AG20443 (cell line): ENCODE results near the gene MTCP1.

Experiments
- DNase-seq: peaks from one replicate; pipeline ENCODE4 v3.0.0; 2012; ENCODE audit warnings: low spot score, mixed read lengths

MTCP1 gene

DNA sequence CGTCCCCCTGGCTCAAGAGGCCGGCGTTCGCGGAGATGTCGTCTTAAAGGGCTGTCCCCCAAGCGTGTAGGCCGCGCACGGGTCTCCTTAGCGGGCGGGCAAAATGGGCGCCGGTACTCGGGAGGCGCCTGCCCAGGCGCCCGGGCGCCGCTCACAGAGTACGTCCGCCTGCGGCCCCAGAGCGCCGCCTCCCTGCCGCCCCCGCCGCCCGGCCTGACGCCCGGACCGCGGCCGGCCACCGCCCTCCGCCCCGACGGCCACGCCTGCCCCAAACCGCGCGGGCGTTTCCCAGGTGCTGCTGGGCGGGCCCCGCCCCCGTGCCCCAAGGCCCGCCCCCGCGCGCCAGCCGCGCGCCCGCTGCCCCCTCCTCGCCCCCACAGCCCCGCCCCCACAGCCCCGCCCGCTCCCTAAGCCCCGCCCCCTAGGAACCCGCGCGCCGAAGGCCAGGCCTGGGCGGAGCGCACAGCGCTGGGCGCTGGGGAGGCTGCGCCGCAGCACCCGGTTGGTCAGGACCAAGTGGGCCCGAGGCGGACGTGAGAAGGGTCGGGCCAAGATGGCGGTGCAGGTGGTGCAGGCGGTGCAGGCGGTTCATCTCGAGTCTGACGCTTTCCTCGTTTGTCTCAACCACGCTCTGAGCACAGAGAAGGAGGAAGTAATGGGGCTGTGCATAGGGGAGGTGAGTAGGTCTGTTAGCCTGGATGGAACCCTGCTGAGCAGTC is at the start of gene MTCP1, which contains the start of the genes BRCC3 and CMC4:
TSS of gene MTCP1 (minus strand) at position 162 of the 719 bp plus-strand sequence. CDS start 5,126 bp downstream, outside the sequence.
TSS of gene BRCC3 (plus strand) at position 534 of the 719 bp plus-strand sequence. CDS start at position 554, 20 bp downstream.
TSS of gene CMC4 (minus strand) at position 162 of the 719 bp plus-strand sequence. CDS start 7,113 bp downstream, outside the sequence.
- peak; percentile 94 for DNase-seq

GRCh38 chrX:155115174-155115819 is 44.4 kb upstream of the MTCP1 start:
- DNase-seq = no peak

GRCh38 chrX:155113097-155113496 is 42.2 kb upstream of the MTCP1 start:
- no peak for DNase-seq

GRCh38 chrX:155112171-155112570 is 41.2 kb upstream of the MTCP1 start:
- DNase-seq = no peak

GRCh38 chrX:155108427-155108826 is 37.5 kb upstream of the MTCP1 start:
- DNase-seq = no peak

DNA sequence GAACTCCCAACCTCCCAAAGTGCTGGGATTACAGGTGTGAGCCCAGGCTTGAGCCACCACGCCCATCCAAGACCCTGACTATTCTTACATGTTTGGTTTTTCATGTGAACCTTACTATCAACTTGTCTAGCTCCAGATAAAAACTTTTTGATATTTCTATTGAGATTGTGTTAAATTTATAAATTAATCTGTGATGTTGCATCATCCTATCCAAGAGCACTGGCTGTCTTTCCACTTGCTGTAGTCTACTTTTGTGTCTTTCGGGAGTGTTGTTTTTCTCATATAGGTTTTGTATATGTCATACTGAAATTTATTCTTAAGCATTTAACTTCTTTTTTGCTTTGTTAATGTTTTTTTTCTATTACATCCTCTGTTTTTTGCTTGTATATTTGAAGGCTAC is 35.0 kb upstream of the MTCP1 start:
- DNase-seq = no peak

DNA sequence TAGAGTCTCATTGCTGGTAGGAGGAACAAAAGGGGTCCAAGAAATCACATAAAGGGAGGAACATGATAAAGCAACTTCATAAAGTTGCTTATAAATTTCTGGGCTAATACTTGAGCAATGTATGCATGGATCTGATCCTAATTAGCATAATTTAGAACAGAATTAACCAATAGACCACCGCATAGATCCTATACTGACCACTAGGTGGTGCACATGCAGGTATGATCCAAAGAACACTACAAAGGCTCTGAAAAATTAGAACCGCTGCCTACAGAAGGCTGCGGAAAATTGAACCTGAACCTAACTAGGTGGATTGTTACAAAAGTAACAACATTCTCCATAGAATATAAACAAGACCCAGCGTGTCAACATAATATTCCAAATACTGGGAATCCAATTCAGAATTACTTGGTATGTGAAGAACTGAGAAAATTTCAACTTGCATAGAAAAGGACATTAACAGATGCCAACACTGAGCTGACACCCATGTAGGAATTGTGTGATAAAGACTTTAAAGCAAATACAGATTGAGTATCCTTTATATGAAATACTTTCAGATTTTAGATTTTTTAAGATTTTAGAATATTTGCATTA is 23.6 kb upstream of the MTCP1 start:
- peak; percentile 10 for DNase-seq

- DNase-seq = no peak
Observed at GRCh38 chrX:155086961-155087735, 16.2 kb upstream of the MTCP1 start.

DNA sequence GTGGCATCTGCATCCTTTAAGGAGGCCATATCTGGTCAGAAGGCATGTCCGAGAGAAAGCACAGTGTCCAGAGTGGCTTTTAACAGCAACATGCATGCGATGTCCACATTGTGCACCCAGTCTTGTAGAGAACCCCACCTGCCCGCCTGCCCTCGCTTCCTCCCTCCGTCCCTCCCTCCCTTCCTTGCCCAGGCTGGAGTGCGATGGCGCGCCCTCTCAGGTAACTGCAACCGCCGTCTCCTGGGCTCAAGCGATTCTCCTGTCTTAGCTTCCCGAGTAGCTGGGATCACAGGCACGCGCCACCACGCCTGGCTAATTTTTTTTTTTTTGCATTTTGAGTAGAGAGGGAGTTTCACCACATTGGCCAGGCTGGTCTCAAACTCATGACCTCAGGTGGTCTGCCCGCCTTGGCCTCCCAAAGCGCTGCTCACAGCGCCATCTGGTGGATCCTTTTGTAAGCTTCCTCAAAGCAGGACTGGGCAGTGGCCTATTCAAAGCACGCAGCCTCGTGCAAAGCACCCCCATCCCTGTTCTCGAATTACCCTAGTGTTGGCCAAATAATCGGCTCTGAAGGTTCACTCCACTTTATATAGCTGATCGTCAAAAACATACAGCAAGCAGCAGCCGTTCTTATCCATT is 15.4 kb upstream of the MTCP1 start:
- peak; percentile 34 for DNase-seq

DNA sequence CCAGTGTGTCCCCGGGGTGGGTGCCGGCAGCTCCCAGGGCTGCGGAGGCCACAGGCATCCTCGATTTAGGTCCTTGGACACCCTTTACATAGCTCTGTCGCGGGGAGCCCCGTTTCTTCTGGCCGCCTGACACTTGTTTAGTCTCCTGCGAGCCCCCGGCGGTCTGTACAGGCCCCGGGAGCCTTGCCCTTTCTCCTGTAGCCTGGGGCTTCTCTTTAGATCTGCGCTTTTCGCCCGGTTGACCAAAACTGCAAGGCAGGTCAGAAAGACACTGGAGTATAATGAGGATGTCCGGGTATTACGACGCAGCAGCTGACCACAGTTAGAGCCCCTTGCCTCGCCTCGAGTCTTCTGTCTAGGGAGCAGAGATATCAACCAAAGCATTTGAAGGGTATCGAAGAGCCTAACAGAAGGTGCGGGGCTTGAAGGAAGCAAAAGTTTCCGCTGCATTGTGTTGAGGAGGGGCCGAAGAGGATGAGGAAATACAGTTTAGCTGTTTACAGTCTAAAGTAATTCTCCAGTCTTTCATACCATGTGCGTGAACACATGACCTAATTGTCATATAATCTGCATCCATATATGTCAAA is 851 bp upstream of the MTCP1 start:
- no peak for DNase-seq

GRCh38 chrX:155070663-155070974 is 317 bp downstream of the MTCP1 start:
- no peak for DNase-seq

GRCh38 chrX:155070038-155070437 is 898 bp downstream of the MTCP1 start:
- DNase-seq = no peak

GRCh38 chrX:155069414-155069813 is 1.5 kb downstream of the MTCP1 start:
- DNase-seq = no peak

DNA sequence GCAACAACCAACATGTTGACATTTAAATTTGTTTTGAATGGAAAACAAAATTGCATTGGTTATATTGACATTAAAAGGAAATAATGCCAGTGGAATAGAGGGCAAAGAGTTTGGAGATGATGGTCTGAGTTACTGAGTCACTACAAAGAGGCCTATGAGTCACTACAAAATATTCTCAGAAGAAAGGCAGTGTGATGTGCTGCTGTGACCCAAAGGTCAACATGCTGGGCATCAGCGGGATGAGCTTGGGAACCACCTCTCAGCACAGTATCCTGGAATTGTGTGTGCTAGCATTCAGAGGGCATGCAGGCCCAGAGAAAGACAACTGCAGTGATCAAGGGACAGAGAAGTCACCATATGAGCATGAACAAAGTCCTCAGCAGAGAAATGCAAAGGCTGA is 2.8 kb downstream of the MTCP1 start:
- DNase-seq = peak; percentile 38

DNA sequence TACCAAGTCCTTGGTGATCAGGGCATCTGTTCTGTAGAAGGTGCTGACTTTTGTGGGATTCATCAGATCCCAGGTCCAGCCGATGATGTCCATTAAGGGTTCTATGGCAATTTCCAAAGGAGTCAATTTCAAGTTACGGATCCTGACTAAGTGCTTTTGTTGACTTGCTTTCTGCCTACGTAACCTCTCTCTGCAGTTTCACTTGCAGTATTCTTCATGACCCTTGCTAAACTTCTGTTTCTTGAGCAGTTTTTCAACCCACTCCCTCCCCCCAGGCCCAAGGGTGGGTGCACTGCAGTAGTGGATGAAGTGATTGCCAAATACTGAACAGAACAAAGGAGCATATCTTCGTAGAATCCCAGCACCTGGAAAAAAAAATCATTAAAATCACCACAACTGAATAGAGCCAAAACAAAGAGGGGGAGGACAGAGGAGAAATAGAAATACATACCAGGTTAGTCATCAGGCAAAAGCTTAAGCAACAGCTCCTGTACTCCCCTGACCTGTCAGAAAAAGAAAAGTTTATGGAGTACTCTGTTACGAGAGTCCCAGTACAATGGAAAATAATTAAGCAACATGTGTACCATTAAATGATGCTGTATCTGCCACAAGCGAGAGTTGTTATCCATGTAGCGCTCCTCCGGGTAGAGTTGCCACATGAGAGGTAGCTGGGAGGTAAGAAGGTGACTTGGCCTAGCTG is 5.8 kb downstream of the MTCP1 start:
- DNase-seq = peak; percentile 26

DNA sequence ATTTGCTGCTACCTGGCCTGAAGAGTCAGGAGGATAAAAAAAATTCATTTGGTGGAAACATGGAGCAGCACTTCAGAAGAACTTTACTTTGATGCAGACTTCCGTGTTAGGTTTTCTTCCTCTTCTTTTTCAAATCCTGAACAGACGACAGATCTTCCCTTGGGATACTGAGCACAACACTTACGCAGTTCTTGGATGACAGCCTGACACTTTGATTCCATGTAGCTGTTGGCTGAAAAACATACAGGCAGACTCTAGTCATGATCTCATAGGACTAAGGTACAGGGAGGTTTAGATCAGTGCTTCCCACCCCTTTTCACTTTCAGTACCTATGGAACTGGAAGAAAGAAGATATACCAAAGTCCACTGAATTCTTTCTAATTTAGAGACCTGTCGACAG is 9.2 kb downstream of the MTCP1 start:
- no peak for DNase-seq

DNA sequence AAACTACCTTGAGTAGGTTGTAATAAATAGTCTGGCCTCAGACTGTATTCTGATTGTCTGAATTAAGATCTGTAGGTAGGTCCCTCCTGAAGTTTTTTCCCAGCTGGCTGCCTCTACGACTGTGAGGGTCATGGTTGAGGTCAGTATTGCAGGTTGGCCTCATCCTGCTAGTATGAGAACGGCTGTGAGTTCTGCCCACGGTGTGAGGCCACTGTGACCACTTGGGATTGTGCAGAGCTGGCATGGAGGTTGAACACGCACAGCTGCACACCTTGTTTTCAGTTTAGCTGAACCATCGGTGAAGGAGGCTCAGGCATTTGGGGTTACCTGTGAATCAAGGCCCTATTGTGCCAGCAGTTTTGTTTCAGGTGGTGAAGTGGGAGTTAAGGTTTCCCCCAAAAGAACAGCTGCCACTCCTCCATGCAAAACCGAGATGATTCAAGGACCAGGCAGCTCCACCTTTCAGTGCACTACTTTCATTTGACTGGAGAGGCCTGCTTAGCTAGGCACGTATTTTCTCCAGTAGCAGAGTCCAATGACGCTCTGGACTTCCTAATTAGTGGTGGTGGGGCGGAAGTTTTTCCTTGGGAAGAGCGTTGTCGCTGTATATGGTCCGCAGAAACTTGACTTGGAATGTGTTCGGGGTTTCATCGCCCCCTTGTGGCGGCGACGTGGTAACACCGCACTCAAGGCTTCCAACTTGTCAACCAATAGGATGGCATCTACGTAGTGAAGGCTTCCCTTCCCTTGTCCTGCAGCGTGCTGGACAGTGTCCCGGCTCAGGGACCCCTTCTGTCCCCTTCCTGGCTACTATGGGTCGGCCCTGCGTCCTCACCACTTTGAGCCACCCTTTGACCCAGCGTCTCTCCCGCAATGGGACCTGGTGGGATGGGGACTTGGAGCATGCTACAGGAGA is 13.8 kb downstream of the MTCP1 start:
- peak; percentile 66 for DNase-seq

DNA sequence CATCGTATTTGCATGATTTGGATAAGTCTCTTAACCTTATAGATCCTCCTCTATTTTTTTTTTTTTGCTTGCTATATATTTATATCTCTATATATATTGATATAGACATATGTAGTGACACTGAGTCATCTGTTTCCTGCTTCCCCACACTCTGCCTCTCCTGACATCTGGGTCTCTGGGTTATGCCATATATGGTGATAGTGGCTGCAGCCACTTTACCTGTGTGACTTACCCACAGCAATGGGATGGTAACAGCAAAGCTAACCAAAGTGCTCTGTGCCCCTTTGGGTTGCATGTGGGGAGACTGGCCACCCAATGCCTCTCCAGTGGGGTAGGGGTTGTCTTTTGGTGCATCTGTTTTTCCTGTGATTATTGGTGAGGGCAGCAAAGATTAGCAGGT is 14.5 kb downstream of the MTCP1 start:
- DNase-seq = no peak

DNA sequence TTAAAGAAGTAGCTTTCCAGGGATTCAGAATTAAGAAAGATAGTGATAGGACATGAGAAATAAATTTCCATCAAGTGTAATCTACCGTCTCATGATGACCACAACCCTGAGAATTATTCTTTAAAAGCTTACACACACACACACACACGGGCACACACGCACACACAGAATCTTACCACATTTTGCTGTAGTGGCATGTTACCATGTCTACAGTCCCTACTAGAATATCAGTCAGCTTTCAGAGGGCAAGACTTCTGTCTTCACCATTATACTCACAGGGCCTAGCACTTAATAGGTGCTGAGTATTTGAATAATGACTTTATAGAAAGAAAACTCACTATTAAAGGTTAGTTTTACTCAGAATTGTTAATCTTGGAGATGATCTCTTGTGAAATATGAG is 15.4 kb downstream of the MTCP1 start:
- DNase-seq = no peak

DNA sequence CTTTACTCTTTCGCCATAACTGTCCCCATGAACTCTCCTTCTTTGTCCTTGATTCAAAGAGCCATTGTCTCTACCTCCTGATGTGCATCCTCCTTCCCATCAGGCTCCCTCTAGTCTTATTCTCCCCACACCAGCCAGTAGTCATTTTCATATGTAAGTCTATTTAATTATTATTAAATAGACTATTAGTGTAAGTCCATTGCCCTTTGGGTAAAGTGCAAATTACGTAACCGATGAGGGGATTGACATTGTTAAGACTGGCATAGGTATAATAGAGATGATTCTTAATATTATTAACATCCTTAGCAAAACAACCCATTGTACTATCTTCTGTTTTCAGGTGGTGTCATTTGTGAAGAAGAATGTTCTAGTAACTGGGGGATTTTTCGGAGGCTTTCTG is 16.7 kb downstream of the MTCP1 start:
- no peak for DNase-seq
